22Rv1 (cell line): ENCODE results near the gene AMZ1.

Source experiments
- H3K27ac ChIP-seq: fragments of 450-650 bp; 2 replicates; pipeline ENCODE4 v1.5.1; 2017
- CTCF ChIP-seq: fragments of 450-650 bp; IDR thresholded peaks from 2 replicates; pipeline ENCODE4 v1.5.1; 2017; ENCODE audit warnings: mild to moderate bottlenecking
- ZFX ChIP-seq: fragments of 450-650 bp; IDR thresholded peaks from 2 replicates; pipeline ENCODE4 v1.6.1; 2017; ENCODE audit warnings: antibody characterized with exemption, borderline replicate concordance

The AMZ1 gene

GRCh38 chr7:2708547-2709310, 20.7 kb downstream of the AMZ1 start:
- H3K27ac ChIP-seq = no peak overlapping the region
- TF ChIP-seq ZFX (no peak), CTCF (no peak)

- H3K27ac ChIP-seq = no peak overlapping the region
- TF ChIP-seq ZFX (no peak), CTCF (peak; percentile 100)
Observed at GRCh38 chr7:2709553-2710285, 21.7 kb downstream of the AMZ1 start.

- TF ChIP-seq CTCF = no peak
- TF ChIP-seq ZFX = no peak
Observed at GRCh38 chr7:2710286-2710655, 22.3 kb downstream of the AMZ1 start.

GRCh38 chr7:2710901-2711551, 23.0 kb downstream of the AMZ1 start:
- H3K27ac ChIP-seq = no peak overlapping the region

More at GRCh38 chr7:2710286-2710655, 22.3 kb downstream of the AMZ1 start:
- H3K27ac ChIP-seq = no peak overlapping the region

GRCh38 chr7:2711895-2712675, 24.1 kb downstream of the AMZ1 start:
- H3K27ac ChIP-seq = no peak overlapping the region
- TF ChIP-seq ZFX = no peak
- no peak for TF ChIP-seq CTCF

More at GRCh38 chr7:2710901-2711551, 23.0 kb downstream of the AMZ1 start:
- TF ChIP-seq CTCF = no peak

- TF ChIP-seq CTCF = no peak
- TF ChIP-seq ZFX = no peak
- no peak overlapping the region for H3K27ac ChIP-seq
Observed at GRCh38 chr7:2713370-2713769, 25.4 kb downstream of the AMZ1 start.
